OCI-LY1 (cell line): ENCODE measurements around the gene GABRP.
"Not testable (repeated sequence)": the region's sequence is repeated elsewhere in the genome, so short reads cannot be mapped to it uniquely, and the experiment has no call there.

ENCODE experiments used
- H2AFZ ChIP-seq: fragments of 200-600 bp; sonication (generic), shearing (Covaris generic); 2 replicates; pipeline ENCODE4 v1.6.0; 2014; ENCODE audit warnings: antibody characterized with exemption, mild to moderate bottlenecking, low read length
- H3F3A ChIP-seq: fragments of 200-600 bp; sonication (generic), shearing (Covaris generic); 2 replicates; pipeline ENCODE4 v1.6.0; 2014; ENCODE audit warnings: mild to moderate bottlenecking, antibody characterized with exemption, low read length, moderate library complexity; ENCODE audit not compliant: insufficient read depth
- H3K27ac ChIP-seq: fragments of 200-600 bp; sonication (generic); 2 replicates; pipeline ENCODE4 v1.5.1; 2014; ENCODE audit warnings: low read length, mixed run types, mild to moderate bottlenecking, low read depth; ENCODE audit not compliant: poor library complexity, severe bottlenecking
- H3K27me3 ChIP-seq: fragments of 200-600 bp; sonication (generic); 2 replicates; pipeline ENCODE4 v1.6.0; 2014; ENCODE audit warnings: antibody characterized with exemption, mild to moderate bottlenecking, low read length, moderate library complexity; ENCODE audit not compliant: insufficient read depth
- H3K36me3 ChIP-seq: fragments of 200-600 bp; sonication (generic); 2 replicates; pipeline ENCODE4 v1.6.1; 2014; ENCODE audit warnings: mild to moderate bottlenecking, antibody characterized with exemption, low read length, moderate library complexity, mixed read lengths; ENCODE audit not compliant: insufficient read depth
- H3K4me1 ChIP-seq: fragments of 200-600 bp; sonication (generic); 2 replicates; pipeline ENCODE4 v1.5.1; 2014; ENCODE audit warnings: mild to moderate bottlenecking, low read length, moderate library complexity; ENCODE audit not compliant: insufficient read depth, severe bottlenecking
- H3K4me2 ChIP-seq: fragments of 200-600 bp; sonication (generic), shearing (Covaris generic); 2 replicates; pipeline ENCODE4 v1.6.1; 2014; ENCODE audit warnings: low read length
- H3K4me3 ChIP-seq: fragments of 200-600 bp; sonication (generic); 2 replicates; pipeline ENCODE4 v1.5.1; 2014; ENCODE audit warnings: low read length, low read depth, mild to moderate bottlenecking, mixed read lengths; ENCODE audit not compliant: poor library complexity, severe bottlenecking
- H3K79me2 ChIP-seq: fragments of 200-600 bp; shearing (Covaris generic); 2 replicates; pipeline ENCODE4 v1.6.1; 2016; ENCODE audit warnings: mixed run types, low read length, mixed read lengths; ENCODE audit not compliant: insufficient read depth
- H3K9ac ChIP-seq: fragments of 200-600 bp; sonication (generic), shearing (Covaris generic); 2 replicates; pipeline ENCODE4 v1.6.1; 2014; ENCODE audit warnings: mild to moderate bottlenecking, low read length, mixed read lengths
- H3K9me2 ChIP-seq: fragments of 200-600 bp; sonication (generic), shearing (Covaris generic); 2 replicates; pipeline ENCODE4 v1.6.1; 2014; ENCODE audit warnings: low read depth, mild to moderate bottlenecking, low read length, mixed read lengths
- H3K9me3 ChIP-seq: fragments of 200-600 bp; shearing (Covaris generic); 2 replicates; pipeline ENCODE4 v1.6.1; 2014; ENCODE audit warnings: low read length, mixed read lengths
- H4K20me1 ChIP-seq: fragments of 200-600 bp; sonication (generic), shearing (Covaris generic); 2 replicates; pipeline ENCODE4 v1.6.0; 2016; ENCODE audit warnings: mild to moderate bottlenecking, low read length; ENCODE audit not compliant: insufficient read depth
- EZH2 ChIP-seq: fragments of 200-600 bp; sonication (generic), shearing (Covaris generic); IDR thresholded peaks from 2 replicates; pipeline ENCODE4 v1.8.0; 2017; ENCODE audit warnings: borderline replicate concordance, mixed run types, mild to moderate bottlenecking, antibody characterized with exemption, low read length, moderate library complexity, mixed read lengths
- TF ChIP-seq, protein P1 (sequence below): fragments of 200-600 bp; sonication (generic), shearing (Covaris generic); IDR thresholded peaks from 2 replicates; pipeline ENCODE4 v1.5.1; 2017; ENCODE audit warnings: mild to moderate bottlenecking, antibody characterized with exemption, low read length, moderate library complexity, mixed read lengths

Gene GABRP

DNA sequence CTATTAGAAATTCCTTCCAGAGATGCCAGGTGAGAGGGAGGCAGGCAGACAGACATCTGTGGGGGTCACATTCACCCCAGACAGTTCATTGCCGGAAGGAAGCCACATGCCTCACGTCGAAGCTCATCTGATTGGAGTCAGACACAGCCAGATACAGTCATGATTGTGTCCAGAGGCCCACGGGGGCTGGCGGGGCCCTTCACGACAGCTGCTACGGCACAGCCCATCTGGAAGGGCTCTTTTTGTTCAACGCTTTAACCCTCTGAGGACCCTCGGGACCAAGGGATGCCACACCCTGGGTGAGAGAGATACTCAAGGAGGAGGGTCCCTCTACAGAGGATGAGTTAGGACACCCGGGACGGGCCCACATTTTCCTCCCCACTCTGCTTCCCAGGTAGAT is 31.9 kb upstream of the GABRP start:
- Histone ChIP-seq H3K4me2 (no peak overlapping the region), H3K4me3 (no peak overlapping the region), H3K9me2 (no peaks in the 10 kb centered on the region), H3K9me3 (no peaks in the 10 kb centered on the region), H3K27ac (no peak overlapping the region), H3K36me3 (no peaks in the 10 kb centered on the region), H3K4me1 (no peaks in the 10 kb centered on the region), H3K27me3 (0 out of 2 replicates have a peak, but pooled peaks cover under 1% of the 10 kb centered on the region), H3F3A (no peaks in the 10 kb centered on the region), H3K9ac (no peak overlapping the region), H3K79me2 (no peaks in the 10 kb centered on the region), H4K20me1 (no peaks in the 10 kb centered on the region), H2AFZ (no peak overlapping the region)
- TF ChIP-seq, protein P1, sequence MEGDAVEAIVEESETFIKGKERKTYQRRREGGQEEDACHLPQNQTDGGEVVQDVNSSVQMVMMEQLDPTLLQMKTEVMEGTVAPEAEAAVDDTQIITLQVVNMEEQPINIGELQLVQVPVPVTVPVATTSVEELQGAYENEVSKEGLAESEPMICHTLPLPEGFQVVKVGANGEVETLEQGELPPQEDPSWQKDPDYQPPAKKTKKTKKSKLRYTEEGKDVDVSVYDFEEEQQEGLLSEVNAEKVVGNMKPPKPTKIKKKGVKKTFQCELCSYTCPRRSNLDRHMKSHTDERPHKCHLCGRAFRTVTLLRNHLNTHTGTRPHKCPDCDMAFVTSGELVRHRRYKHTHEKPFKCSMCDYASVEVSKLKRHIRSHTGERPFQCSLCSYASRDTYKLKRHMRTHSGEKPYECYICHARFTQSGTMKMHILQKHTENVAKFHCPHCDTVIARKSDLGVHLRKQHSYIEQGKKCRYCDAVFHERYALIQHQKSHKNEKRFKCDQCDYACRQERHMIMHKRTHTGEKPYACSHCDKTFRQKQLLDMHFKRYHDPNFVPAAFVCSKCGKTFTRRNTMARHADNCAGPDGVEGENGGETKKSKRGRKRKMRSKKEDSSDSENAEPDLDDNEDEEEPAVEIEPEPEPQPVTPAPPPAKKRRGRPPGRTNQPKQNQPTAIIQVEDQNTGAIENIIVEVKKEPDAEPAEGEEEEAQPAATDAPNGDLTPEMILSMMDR = no peak
- TF ChIP-seq EZH2 = no peak

DNA sequence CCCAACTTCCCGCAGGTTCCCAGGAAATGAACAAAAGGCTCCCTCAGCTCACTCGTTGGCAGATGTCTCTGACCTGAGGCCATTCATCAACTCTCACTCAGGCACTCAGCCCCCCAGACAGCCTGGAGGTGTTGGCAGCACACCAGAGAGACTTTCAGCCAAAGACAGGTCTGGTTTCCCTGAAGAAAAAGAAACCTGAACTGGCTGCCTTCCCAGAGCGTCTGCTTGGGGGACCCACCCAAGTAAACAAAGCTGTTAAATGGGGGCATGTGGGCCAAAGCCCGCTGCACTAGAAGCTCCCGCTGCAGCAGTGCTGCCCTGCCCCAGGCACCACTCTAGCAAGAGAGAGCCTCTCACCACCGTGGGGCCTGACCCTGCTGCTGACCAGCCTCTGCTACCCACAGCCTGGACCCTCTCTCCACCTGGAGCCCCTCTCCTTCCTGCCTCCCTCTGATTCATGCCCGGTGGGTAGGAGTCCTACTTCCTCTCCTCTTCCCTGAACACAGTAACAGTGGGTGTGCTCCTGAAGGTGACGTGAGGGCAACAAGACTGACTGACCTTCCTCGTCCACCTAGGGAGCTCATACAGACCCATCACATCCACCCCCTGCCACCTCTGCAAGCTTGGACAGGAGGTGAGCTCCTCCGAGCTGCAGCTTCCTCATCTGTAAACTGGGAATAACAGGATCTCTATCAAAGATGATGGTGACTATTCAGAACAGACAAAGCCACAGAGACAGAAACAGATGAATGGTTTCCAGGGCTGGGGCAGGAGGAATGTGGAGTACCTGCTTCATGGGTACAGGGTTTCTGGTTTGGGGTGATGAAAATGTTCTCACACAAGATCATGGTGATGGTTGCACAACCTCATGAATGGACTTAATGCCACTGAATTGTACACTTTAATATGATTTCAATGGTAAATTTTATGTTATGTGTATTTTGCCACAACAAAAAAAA is 31.0 kb upstream of the GABRP start:
- TF ChIP-seq, protein P1 = no peak
- TF ChIP-seq EZH2 = no peak
- no peaks in the 10 kb centered on the region for H4K20me1 ChIP-seq

DNA sequence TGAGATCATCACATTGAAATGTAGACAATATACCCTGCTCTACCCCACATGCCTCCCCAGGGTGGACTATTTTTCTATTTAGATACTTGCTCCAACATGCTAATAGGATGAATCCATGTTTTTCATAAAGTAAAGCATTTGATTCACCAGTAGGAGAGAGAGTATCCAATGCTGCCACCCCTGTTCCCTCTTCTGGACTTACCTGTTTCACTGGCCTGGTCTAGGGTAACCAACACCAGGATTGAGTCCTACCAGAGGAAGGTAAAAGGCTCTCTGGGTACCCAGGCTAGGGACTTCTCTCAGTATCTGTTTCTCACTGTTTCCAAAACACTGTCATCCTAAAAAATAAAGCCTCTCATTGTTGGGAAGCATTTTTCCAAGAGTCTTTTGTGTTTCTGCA is 30.2 kb upstream of the GABRP start:
- no peaks in the 10 kb centered on the region for H3K79me2 ChIP-seq
- H3K4me2 ChIP-seq = no peak overlapping the region
- H3K27ac ChIP-seq = no peak overlapping the region
- H2AFZ ChIP-seq = no peak overlapping the region
- no peaks in the 10 kb centered on the region for H4K20me1 ChIP-seq
- H3F3A ChIP-seq = no peaks in the 10 kb centered on the region
- H3K9ac ChIP-seq = no peak overlapping the region
- H3K4me1 ChIP-seq = no peaks in the 10 kb centered on the region
- no peaks in the 10 kb centered on the region for H3K36me3 ChIP-seq
- no peaks in the 10 kb centered on the region for H3K9me3 ChIP-seq
- 0 out of 2 replicates have a peak, but pooled peaks cover 4% of the 10 kb centered on the region for H3K27me3 ChIP-seq
- H3K9me2 ChIP-seq = no peaks in the 10 kb centered on the region
- no peak overlapping the region for H3K4me3 ChIP-seq
- TF ChIP-seq EZH2 = no peak
- TF ChIP-seq, protein P1 = no peak

More for the DNA sequence above, 31.0 kb upstream of the GABRP start:
- H3K79me2 ChIP-seq = no peaks in the 10 kb centered on the region
- no peaks in the 10 kb centered on the region for H3K4me1 ChIP-seq
- no peak overlapping the region for H3K4me2 ChIP-seq
- H3K4me3 ChIP-seq = no peak overlapping the region
- no peak overlapping the region for H2AFZ ChIP-seq
- H3K27ac ChIP-seq = no peak overlapping the region
- H3K9me2 ChIP-seq = no peaks in the 10 kb centered on the region
- no peaks in the 10 kb centered on the region for H3K36me3 ChIP-seq
- no peak overlapping the region for H3K9ac ChIP-seq
- H3K9me3 ChIP-seq = no peaks in the 10 kb centered on the region
- H3K27me3 ChIP-seq = 0 out of 2 replicates have a peak, but pooled peaks cover 4% of the 10 kb centered on the region
- no peaks in the 10 kb centered on the region for H3F3A ChIP-seq

DNA sequence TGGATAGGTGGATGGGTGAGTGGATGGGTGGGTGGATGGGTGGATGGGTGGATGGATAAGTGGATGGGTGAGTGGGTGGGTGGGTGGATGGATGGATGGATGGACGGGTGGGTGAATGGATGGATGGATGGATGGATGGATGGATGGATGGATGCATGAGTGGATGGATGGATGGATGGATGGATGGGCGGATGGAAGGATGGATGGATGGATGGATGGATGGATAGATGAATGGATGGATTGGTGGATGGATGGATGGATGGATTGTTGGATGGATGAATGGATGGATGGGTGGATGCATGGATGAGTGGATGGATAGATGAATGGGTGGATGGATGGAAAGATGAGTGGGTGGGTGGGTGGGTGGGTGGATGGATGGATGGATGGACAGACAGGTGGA is 29.0 kb upstream of the GABRP start:
- not testable (repeated sequence) for H3K79me2 ChIP-seq, H3K4me3 ChIP-seq, H3K27ac ChIP-seq, H3K36me3 ChIP-seq, H4K20me1 ChIP-seq, H3K27me3 ChIP-seq, H3K9ac ChIP-seq, H3K4me1 ChIP-seq, H3K4me2 ChIP-seq, H3F3A ChIP-seq, H2AFZ ChIP-seq, H3K9me2 ChIP-seq, H3K9me3 ChIP-seq
